Stimulated activated CD8-positive, alpha-beta memory T cell treated with anti-CD3 and anti-CD28 coated beads, Interleukin-15, amount 100 ng/mL, for 24 hours (primary cell): ENCODE measurements around the gene SMARCAD1.
"Not testable (repeated sequence)": the region's sequence is repeated elsewhere in the genome, so short reads cannot be mapped to it uniquely, and the experiment has no call there.

Source experiments
- DNase-seq: peaks from one replicate; pipeline ENCODE4 v3.0.0-alpha.2; 2020; ENCODE audit warnings: low read depth

SMARCAD1 gene

DNA sequence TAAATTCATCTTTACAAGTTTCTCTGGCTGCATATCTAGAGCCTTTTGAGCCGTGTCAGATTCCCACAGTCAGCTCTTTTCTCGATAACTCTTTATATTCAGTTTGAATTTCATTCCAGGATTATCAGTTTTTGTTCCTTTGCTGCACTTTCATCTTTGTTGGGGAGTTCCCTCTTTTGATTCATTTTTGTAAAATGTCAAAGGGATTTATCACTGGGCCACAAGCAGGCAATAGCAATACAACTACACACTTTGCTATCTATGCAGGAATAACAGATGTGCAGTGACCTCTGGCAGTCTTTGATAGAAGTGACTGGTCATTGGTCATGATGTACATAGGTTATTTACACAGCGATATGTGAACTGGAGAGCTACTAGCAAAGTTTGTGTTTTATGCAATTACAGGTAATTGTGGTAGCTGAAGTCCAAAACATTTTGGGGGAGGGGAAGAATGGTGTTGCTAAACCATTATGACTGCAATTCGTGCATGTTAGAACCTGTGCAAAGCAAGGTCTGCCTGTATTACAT is 91.1 kb downstream of the SMARCAD1 start:
- DNase-seq = no peak

GRCh38 chr4:94302191-94302590 is 94.5 kb downstream of the SMARCAD1 start:
- no peak for DNase-seq

GRCh38 chr4:94304365-94304971 is 96.8 kb downstream of the SMARCAD1 start:
- DNase-seq = no peak

- DNase-seq = no peak
These were observed 98.0 kb downstream of the SMARCAD1 start for GRCh38 chr4:94305466-94306225.

DNA sequence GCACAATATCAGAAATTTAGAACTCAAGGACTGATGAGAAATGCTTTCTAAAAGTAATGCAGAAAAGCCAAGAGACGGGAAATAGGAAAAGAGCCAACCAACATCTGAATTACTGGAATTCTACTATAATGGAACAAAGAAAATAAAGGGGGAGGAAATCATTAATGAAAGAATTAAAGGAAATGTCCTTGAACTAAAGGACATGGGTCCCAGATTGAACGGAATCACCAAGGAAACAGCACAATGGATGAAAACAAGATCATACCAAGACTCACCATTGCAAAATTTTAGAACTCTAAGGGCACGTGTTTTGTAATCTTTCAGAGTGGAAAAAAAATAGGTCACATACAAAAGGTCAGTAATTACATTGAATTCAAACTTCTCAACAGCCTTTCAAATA is 99.0 kb downstream of the SMARCAD1 start:
- DNase-seq = no peak

GRCh38 chr4:94307231-94307871 is 99.7 kb downstream of the SMARCAD1 start:
- no peak for DNase-seq

- not testable (repeated sequence) for DNase-seq
These were observed 112.3 kb downstream of the SMARCAD1 start for GRCh38 chr4:94319927-94320326.

DNA sequence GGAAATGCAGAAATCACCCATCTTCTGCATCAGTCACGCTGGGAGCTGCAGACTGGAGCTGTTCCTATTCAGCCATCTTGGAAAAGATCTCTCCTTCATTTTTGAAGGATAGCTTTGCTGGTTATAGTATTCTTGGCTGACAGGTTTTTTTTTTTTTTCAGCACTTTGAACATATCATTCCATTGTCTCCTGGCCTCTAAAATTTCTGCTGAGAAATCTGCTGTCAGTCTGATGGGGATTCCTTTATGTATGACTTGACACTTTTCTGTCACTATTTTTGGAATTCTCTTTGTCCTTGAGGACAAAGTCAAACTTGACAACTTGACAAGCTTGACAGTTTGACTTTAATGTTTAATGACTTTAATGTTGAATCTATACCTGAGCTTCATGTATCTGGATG is 118.2 kb downstream of the SMARCAD1 start:
- no peak for DNase-seq

DNA sequence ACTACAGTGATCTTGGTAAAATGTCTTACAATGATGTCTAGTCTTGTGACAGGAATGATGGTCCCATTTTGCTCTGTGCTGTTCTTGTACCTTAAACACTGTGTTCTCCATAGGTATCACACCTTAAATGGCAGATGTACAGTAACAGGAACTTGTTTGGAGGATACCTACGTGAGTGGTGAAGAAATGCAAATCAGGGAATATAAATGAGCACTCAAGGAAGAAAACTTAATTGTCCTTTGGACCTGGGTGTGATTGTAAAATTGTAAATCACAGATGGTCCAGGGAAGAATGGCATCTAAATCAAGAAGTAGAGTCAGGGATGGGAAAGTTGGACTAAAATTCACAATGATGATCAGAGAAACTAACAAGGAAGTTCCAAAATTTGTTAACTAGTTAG is 122.3 kb downstream of the SMARCAD1 start:
- no peak for DNase-seq

DNA sequence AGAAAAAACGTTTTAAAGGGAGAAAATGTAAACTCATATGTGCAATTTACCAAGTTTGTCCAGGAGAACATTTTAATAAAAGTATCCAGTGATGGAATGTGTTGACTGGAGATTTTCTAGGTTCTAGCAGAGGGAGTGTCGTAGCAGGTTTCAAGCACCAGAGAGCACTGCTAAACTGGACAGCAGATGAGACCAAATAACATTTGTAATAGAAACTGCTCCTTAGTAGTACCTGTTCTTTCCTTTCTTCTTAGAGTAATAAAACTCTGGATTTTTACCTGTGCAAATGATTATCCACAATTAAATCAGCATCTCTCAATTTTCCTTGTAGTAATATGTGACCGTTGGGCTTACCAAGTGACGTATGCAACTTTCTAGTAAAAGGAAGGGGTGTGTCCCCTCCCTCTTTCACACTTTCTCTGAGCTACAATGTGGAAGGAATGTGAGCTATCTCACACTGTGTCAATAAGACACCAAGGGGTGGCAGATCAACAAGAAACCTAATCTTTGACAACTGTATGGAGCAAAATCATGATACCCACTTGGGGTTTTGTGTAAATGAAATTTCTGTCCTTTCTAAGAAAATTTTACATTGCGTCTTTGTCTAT is 125.4 kb downstream of the SMARCAD1 start:
- no peak for DNase-seq

- no peak for DNase-seq
These were observed 126.2 kb downstream of the SMARCAD1 start for GRCh38 chr4:94333866-94334265.

GRCh38 chr4:94334476-94334875 is 126.8 kb downstream of the SMARCAD1 start:
- DNase-seq = no peak

- DNase-seq = no peak
These were observed 127.3 kb downstream of the SMARCAD1 start for GRCh38 chr4:94334962-94335361.

DNA sequence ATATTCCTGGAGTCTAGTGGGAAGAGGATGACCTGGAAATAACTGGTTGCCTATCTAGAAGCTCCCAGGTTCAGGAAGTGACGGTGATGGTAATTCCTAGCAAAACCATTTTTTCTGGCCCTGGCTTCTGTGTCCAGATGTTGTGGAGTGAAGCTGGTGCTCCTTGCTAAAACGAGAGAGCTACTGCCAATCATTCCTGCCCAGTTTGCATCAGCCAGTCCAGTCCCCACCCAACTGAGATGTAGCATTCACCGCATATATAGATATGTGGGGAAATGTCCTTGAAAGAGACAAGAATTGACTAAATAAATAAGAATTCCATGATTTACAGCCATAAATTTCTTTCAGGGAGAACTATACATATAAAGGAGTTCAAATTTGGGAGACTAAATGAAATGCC is 128.6 kb downstream of the SMARCAD1 start:
- no peak for DNase-seq

- DNase-seq = not testable (repeated sequence)
These were observed 129.1 kb downstream of the SMARCAD1 start for GRCh38 chr4:94336791-94337190.

GRCh38 chr4:94338681-94339351 is 131.2 kb downstream of the SMARCAD1 start:
- DNase-seq = no peak

DNA sequence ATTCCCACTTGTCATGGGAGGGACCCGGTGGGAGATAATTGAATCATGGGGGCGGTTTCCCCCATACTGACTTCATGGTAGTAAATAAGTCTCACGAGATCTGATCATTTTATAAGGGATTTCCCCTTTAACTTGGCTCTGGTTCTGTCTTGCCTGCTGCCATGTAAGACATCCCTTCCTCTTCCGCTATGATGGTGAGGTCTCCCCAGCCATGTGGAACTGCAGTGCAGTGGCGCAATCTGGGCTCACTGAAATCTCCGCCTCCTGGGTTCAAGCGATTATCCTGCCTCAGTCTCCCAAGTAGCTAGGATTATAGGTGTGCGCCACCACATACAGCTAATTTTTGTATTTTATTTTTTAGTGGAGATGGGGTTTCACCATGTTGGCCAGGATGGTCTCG is 132.1 kb downstream of the SMARCAD1 start:
- no peak for DNase-seq
